ENCODE results near the gene TIMP4.

TIMP4 gene

GRCh38 chr3:12158387-12159226 is at the start of gene TIMP4:
Gene TIMP4, minus strand, starts transcription at chr3:12158912. Its CDS starts 72 bp downstream, at chr3:12158840.
- DNase-seq (ENCODE audit: low spot score), result no peak

DNA sequence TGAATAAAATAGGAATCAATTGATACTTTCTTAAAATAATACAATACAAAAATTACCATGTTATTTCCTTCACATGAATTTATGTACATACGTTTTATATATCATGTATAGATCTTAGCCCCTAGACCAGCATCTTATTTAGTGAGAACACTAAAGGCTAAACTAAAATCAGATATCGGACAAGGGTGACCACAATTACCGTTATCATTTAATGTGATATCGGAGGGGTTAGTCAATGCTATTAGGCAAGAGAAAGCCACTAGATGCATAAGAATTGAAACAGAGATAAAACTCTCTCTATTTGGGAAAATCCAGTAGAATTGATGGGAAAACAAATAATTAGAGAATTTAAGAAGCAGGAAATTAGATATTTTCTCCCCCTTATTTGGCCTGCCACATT is 46.5 kb upstream of the TIMP4 start:
- no peak for DNase-seq (ENCODE audit: low spot score)

- no peak for DNase-seq (ENCODE audit: low spot score)
Observed at GRCh38 chr3:12201813-12202212, 43.1 kb upstream of the TIMP4 start.

- DNase-seq (ENCODE audit: low spot score), result no peak
Observed at GRCh38 chr3:12198301-12198700, 39.6 kb upstream of the TIMP4 start.

- DNase-seq (ENCODE audit: low spot score), result no peak
Observed at GRCh38 chr3:12197475-12197874, 38.8 kb upstream of the TIMP4 start.

DNA sequence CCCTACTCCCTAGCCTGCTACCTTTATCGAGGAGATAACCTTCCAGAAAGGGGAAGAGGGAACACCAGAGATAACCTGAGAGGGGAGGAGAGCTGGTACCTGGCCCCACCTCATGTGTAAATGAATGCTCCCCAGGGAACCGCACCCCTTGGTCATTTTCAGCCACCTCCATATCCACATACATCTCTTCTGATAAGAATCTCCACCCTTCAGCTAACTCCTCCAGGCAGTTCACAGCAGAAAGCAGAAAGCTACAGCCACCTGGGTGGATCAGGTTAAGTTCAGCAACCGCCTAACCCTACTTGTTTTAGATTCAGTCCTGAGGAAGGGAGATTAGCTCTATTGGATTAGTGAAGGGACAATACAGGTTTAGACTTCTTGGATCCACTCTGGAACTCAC is 38.0 kb upstream of the TIMP4 start:
- DNase-seq (ENCODE audit: low spot score), result no peak

DNA sequence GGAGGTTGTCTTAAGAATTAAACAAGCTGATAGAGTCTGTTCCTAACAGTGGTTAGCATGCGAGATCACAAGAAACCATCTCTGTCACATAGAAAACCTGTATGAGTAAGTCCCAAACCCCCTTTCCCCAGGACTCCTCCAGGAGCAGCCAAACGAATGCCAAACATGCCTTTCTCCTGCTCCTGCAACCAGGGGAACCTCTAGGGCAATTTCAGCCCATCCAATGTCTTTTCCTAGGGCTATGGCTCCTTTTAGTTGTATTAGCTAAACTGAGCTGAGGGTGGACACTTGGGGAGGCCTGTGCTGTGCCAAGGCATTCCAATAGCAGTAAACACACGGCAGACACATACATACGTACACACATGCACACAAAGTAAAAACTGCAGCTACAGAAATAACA is 36.5 kb upstream of the TIMP4 start:
- DNase-seq (ENCODE audit: low spot score), result no peak

- no peak for DNase-seq (ENCODE audit: low spot score)
Observed at GRCh38 chr3:12194669-12195161, 36.0 kb upstream of the TIMP4 start.

- no peak for DNase-seq (ENCODE audit: low spot score)
Observed at GRCh38 chr3:12194209-12194608, 35.5 kb upstream of the TIMP4 start.

DNA sequence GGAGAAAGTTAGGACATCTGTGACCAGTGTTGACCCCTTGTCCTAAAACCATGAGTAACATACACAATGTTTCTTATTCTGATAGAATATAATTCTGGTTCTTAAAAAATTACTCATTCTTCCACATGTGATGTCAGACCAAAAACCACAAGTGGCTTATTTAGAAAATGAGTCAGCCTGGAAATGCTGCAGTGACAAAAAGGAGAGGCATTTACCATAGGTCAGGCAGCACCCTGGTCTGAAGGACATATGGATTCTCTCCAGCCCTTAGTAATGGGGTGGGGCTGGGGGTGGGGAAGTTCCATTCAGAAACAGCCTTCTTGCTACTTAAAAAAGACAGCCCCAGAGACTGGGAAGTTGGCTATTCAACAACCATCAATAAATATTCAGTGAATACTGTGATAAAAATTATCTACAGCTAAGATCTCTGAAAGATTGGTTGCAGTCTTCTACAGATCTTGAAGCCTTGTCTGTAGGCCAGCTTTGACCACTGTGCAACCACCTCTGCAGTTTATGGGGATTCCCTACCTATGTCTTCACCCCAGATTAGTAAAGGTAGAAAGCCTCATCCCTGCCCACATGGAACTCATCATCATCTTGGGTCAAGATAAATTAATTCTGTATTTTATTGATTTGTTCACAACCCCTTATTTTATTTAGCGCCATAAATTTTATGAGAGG is 34.9 kb upstream of the TIMP4 start:
- peak; percentile 85 for DNase-seq (ENCODE audit: low spot score)

DNA sequence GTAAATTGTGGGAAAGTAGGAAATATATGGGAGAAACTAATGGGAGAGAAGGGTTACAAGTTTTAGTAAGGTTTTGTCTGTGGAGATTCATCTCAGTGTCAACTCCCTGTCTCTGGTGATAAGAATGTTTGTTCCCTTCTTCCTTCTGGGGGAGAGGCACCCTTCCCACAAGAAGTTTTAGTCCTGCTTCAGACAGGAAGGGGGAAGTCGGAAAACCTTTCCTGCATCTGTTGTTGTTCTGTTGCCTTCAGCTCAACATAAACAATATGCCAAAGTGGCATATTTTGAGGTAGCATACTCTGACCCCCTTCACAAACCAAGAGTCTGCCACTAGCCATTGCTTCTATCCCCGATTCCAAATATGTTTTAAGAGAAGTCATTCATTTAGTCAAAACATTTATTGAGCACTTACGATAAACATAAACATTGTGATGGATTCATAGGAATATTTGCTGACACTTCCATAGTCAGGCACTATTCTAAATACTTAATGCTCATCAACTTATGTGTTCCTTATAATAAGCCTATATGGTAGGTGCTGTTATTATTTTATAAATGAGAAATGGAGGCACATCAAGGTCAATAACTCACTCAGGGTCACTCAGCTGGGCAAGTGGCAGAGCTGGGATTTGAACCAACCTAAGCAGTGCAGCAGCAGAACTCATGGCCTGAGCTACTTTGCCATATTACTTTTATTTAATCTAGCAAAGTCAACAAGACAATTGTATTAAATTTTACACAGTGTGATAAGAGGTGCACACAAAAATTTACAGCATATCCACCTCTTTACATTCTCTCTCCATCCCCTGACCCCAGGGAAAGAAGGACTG is 34.2 kb upstream of the TIMP4 start:
- no peak for DNase-seq (ENCODE audit: low spot score)

GRCh38 chr3:12192173-12192572 is 33.5 kb upstream of the TIMP4 start:
- no peak for DNase-seq (ENCODE audit: low spot score)

GRCh38 chr3:12191559-12191958 is 32.8 kb upstream of the TIMP4 start:
- DNase-seq (ENCODE audit: low spot score), result no peak

DNA sequence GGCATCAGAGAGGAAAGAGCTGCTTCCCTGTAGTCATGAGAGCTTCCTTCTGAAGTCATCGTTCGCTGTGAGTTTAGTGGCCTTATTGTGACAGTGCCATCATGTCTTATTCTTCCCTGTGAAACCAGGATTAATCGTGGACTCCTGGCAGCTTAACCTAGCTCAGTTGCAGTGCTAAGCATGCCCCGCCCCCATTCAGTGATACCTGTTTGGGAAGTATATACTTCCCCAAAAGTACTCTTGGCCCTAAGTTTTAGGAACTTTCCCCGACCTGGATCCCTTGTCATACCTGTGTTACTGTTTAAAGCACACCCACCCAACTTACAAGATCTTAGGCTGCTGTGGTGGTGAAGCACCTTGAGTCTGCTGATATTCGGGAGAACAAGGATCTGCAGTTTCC is 32.1 kb upstream of the TIMP4 start:
- DNase-seq (ENCODE audit: low spot score), result no peak

- DNase-seq (ENCODE audit: low spot score), result no peak
Observed at GRCh38 chr3:12190221-12190807, 31.6 kb upstream of the TIMP4 start.

GRCh38 chr3:12188681-12189287 is 30.1 kb upstream of the TIMP4 start:
- no peak for DNase-seq (ENCODE audit: low spot score)

- DNase-seq (ENCODE audit: low spot score), result no peak
Observed at GRCh38 chr3:12188328-12188648, 29.6 kb upstream of the TIMP4 start.

- no peak for DNase-seq (ENCODE audit: low spot score)
Observed at GRCh38 chr3:12187448-12188327, 29.0 kb upstream of the TIMP4 start.

DNA sequence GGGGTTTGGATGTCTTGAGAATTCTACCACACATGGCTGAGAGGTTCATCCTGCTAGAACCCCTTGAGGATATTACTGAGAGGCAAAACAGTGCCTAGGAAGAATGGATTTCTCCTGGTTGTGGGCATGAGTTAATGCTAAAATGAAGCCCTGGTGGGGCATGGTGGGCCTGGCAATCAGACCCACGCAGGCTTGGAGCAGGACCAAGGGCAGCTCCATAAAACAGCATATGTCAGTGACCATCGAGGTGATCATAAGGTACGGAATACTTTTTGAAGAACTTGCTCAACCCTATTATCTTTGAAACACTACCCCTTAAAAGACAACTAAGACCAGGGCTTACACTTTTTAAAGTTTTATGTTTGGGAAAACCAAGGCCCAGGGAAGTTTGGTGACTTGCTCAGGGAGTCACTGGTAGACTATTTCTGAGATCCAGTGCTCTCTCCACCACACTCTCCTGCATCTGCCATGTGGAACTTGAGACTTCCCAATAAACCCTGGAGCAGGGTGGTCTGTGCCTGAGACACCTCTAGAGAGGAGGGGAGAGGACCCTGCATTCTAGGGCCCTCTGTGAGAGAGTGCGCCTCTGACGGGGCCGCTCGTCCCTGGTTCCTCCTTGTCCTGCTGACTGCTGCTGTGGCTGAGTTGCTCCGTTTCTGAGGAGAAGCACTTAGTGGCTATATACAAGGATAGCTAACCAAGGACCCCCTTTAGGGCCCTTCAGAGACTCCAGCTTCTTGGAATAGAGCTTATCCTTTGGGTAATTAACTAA is 28.0 kb upstream of the TIMP4 start:
- DNase-seq (ENCODE audit: low spot score), result no peak

DNA sequence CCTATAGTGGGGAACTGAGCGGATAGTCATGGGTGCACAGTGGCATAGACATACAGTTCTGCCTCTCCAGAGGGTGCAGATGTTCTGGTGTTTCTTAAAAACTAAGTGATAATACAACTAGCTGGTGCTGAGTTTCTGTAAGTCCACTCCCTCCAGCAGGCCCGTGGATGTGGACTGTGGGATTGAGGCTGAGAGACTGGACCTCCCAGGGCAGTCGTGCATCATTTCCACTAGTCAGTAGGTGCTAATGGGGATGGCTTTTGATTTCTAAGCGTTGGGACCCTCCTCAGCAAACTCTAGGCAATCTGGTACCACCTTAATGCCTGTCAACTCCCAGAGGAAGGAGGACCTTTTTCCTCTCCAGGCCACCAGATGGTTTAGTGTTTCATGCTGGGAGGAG is 27.3 kb upstream of the TIMP4 start:
- DNase-seq (ENCODE audit: low spot score), result no peak

All from kidney capillary endothelial cell (primary cell).